Subcutaneous adipose tissue (tissue), 4 donors: ENCODE data around the gene TXNRD1. TPM values are rescaled to one million over a fixed set of nuclear protein-coding genes. Genes with fewer than 3 reads are reported as not detected.

Experiments used
- total RNA-seq, 4 donors: library from RNA; depleted of rRNA; stranded (reverse); fragments of >200 nt; gene quantifications; one replicate each; pipeline ENCODE4 v1.1.0, GENCODE V29; 2016
- TF ChIP-seq, protein P1 (sequence below): fragments of 450-650 bp; IDR thresholded peaks from one replicate; pipeline ENCODE4 v1.5.1; 2016; ENCODE audit warnings: low read depth, mild to moderate bottlenecking, control low read depth, antibody characterized with exemption, moderate library complexity

Gene TXNRD1
- total RNA-seq, 4 donors from 2014 or later = 76.2 to 122 (median 83.3) TPM

GRCh38 chr12:104372061-104372720 is 156.6 kb downstream of the TXNRD1 start:
- TF ChIP-seq, protein P1, sequence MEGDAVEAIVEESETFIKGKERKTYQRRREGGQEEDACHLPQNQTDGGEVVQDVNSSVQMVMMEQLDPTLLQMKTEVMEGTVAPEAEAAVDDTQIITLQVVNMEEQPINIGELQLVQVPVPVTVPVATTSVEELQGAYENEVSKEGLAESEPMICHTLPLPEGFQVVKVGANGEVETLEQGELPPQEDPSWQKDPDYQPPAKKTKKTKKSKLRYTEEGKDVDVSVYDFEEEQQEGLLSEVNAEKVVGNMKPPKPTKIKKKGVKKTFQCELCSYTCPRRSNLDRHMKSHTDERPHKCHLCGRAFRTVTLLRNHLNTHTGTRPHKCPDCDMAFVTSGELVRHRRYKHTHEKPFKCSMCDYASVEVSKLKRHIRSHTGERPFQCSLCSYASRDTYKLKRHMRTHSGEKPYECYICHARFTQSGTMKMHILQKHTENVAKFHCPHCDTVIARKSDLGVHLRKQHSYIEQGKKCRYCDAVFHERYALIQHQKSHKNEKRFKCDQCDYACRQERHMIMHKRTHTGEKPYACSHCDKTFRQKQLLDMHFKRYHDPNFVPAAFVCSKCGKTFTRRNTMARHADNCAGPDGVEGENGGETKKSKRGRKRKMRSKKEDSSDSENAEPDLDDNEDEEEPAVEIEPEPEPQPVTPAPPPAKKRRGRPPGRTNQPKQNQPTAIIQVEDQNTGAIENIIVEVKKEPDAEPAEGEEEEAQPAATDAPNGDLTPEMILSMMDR = no peak

DNA sequence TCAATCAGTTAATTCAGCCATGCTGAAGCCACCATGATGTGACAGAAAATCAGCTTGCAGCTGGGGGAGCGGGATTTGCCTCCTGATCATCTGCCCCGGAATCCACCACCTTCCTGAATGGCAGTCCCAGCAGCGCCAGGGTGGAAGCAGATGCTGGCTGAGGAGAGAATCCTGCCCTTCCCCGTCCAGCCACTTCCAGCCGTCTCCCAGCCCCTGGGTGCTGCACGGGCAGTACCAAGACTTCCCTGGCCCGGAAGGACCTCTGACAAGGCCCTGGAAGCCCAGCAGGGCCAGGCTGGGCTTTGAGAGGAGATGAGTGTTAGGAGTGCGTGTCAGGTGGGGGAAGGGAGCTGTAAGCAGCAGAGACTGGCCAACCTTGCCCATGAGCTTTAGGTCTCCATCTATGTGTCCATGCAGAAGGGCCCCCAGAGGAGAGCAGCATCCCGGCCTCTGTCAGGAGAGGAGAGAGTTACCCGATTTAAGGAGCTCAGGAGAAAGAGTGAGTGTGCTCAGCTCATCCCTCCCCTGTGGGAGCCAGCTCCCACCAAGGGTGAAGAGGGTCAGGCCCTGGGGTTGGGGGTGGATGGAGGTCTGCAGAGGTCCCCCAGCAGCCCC is 157.2 kb downstream of the TXNRD1 start:
- TF ChIP-seq, protein P1 = no peak

GRCh38 chr12:104374071-104374470 is 158.5 kb downstream of the TXNRD1 start:
- TF ChIP-seq, protein P1 = no peak

DNA sequence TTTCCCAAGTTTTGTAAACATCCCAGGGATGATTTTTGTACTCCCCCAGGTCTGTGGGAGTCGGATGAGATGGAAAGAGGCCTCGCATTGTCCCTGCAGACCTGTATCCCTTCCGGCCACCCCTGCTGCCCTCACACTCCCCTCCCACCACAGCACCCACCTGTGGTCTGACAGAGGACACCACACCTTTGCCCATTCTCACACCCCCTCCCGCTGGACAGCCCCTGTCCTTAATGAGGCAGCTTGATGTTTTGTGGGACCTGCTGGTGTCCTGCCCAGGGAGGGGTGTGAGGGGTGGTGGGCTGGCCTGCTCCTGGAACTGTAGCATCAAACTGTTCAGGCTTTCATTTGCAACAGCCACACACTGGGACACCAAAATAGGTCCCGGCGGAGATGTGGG is 159.2 kb downstream of the TXNRD1 start:
- TF ChIP-seq, protein P1 = no peak

GRCh38 chr12:104375775-104376174 is 160.2 kb downstream of the TXNRD1 start:
- TF ChIP-seq, protein P1 = no peak

DNA sequence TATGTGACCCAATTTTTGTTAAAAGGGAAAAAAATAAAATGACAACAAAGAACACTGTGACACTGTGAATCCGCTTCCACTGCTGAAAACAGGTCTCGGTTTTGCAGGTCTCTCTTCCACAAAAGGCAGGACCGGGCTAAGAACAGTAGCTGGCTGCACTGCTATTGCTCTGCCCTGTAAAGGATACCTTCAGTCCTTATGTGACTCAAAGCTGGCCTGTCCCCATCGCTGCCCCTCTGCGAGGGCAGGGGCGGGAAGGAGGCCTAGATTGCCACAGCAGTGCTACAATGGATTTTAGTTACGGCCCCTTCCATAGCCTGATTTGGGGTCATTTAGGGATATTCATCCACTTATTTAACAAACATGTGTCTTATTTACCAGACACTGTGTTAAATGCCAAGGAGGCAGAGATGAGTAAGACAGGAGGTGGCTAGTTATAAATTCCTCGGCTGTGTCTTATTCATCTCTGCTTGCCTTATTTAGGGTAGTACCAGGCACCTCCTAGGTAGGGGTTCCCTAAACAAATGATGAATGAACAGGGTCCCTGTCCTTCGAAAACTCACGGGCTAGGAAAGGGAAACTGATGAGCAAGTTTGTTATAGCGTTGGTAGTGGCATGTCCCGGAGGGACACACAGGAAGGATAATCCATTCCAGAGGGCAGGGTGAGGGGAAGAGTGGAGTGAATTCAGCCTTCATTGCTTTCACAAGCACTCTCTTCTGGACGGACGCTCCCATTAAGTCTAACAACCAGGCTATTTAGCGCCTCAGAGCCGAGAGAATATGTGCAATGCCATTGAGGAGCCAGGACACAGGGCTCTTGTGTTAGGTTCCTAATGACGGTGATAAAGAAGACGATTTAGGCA is 161.3 kb downstream of the TXNRD1 start:
- TF ChIP-seq, protein P1 = no peak

DNA sequence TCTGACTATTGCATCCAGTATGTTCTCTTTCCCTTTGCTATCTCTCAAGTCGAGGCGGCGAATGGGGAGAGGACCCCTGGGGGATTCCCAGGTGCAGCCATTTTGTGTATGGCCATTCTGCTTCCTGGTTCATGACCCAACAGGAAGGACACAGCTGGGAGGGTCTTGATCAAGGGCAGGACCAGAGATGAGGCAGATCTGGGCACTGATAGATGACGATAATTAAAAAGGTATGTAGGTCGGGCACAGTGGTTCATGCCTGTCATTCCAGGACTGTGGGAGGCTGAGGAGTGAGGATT is 161.9 kb downstream of the TXNRD1 start:
- TF ChIP-seq, protein P1 = no peak
